SK-N-SH (cell line): ENCODE data around the gene SIX2. TPM values are rescaled to one million over a fixed set of nuclear protein-coding genes. Genes with fewer than 3 reads are reported as not detected.

ENCODE experiments used
- CTCF ChIA-PET: fragments of 300-600, 350-600 bp; formaldehyde crosslinking; extraction: SDS; loops from one replicate; lab custom pipeline; 2021; lab: Yijun Ruan, JAX
- POLR2A ChIA-PET: fragments of 350-600 bp; sonication (Branson Sonifier 250); formaldehyde crosslinking; extraction: SDS; loops from one replicate; lab custom pipeline; 2020; ENCODE audit warnings: antibody characterized with exemption, inconsistent platforms; lab: Yijun Ruan, JAX
- DNase-seq: peaks from one replicate; pipeline ENCODE4 v3.0.0; 2012
- H2AFZ ChIP-seq: fragments of 200-600 bp; sonication (generic); 2 replicates; pipeline ENCODE4 v1.8.1; 2016; ENCODE audit warnings: antibody characterized with exemption, mild to moderate bottlenecking, low read depth
- H3F3A ChIP-seq: fragments of 200-600 bp; sonication (generic); replicated peaks from 2 replicates; pipeline ENCODE3; 2016; ENCODE audit warnings: antibody characterized with exemption, mild to moderate bottlenecking; ENCODE audit not compliant: insufficient read depth
- H3K27ac ChIP-seq, 2 experiments: fragments of 200-500 bp in 1 of 2; fragments of 200-600 bp in 1 of 2; sonication (Bioruptor generic) in 1 of 2; sonication (generic), shearing (Covaris generic) in 1 of 2; 2 replicates each; pipeline versions ENCODE4 v1.5.1 to v1.6.1; 2014 to 2016; ENCODE audit warnings: low read depth in 2 of 2, inconsistent platforms in 1 of 2, low read length in 1 of 2, mild to moderate bottlenecking in 1 of 2, mixed read lengths in 1 of 2
- H3K27me3 ChIP-seq: fragments of 200-600 bp; sonication (generic), shearing (Covaris generic); 2 replicates; pipeline ENCODE4 v1.6.1; 2016; ENCODE audit warnings: mixed run types; ENCODE audit not compliant: insufficient read depth
- H3K36me3 ChIP-seq, 2 experiments: fragments of 200-500 bp in 1 of 2; fragments of 200-600 bp in 1 of 2; sonication (Bioruptor generic) in 1 of 2; sonication (generic) in 1 of 2; replicated peaks in 1 of 2; 2 replicates each; pipeline versions ENCODE3 to v1.5.1; 2014 to 2016; ENCODE audit warnings: low read length in 1 of 2, mild to moderate bottlenecking in 1 of 2; ENCODE audit not compliant: insufficient read depth in 2 of 2, control insufficient read depth in 1 of 2
- H3K4me1 ChIP-seq, 2 experiments: fragments of 200-500 bp in 1 of 2; fragments of 200-600 bp in 1 of 2; sonication (Bioruptor generic) in 1 of 2; sonication (generic), shearing (Covaris generic) in 1 of 2; 2 replicates each; pipeline versions ENCODE4 v1.5.1 to v1.6.1; 2014 to 2016; ENCODE audit warnings: low read depth in 1 of 2, low read length in 1 of 2, mixed run types in 1 of 2; ENCODE audit not compliant: insufficient read depth in 2 of 2, control insufficient read depth in 1 of 2
- H3K4me2 ChIP-seq: fragments of 200-600 bp; sonication (generic), shearing (Covaris generic); 2 replicates; pipeline ENCODE4 v1.6.1; 2017; ENCODE audit warnings: mixed run types
- H3K4me3 ChIP-seq, 2 experiments: fragments of 200-500 bp in 1 of 2; fragments of 200-600 bp in 1 of 2; sonication (Bioruptor generic) in 1 of 2; sonication (generic), shearing (Covaris generic) in 1 of 2; 2 replicates each; pipeline versions ENCODE4 v1.5.1 to v1.8.1; 2014 to 2016; ENCODE audit warnings: low read depth in 2 of 2, inconsistent platforms in 1 of 2, low read length in 1 of 2, mild to moderate bottlenecking in 1 of 2, mixed read lengths in 1 of 2, moderate library complexity in 1 of 2
- H3K79me2 ChIP-seq: fragments of 200-600 bp; sonication (generic); 2 replicates; pipeline ENCODE4 v1.8.1; 2017; ENCODE audit warnings: mild to moderate bottlenecking; ENCODE audit not compliant: insufficient read depth
- H3K9ac ChIP-seq: fragments of 200-600 bp; sonication (generic); 2 replicates; pipeline ENCODE4 v1.6.1; 2017; ENCODE audit warnings: mixed run types
- H3K9me2 ChIP-seq: fragments of 200-600 bp; sonication (generic); 2 replicates; pipeline ENCODE4 v1.6.1; 2017; ENCODE audit warnings: mixed run types
- H3K9me3 ChIP-seq: fragments of 200-600 bp; sonication (generic); 2 replicates; pipeline ENCODE4 v1.6.1; 2017; ENCODE audit warnings: mixed run types, mild to moderate bottlenecking, moderate library complexity
- H4K20me1 ChIP-seq: fragments of 200-600 bp; sonication (generic); 2 replicates; pipeline ENCODE4 v1.6.1; 2017; ENCODE audit warnings: mild to moderate bottlenecking, mixed run types; ENCODE audit not compliant: insufficient read depth
- CTCF ChIP-seq: fragments of 200-600 bp; sonication (generic); IDR thresholded peaks from 2 replicates; pipeline ENCODE4 v1.6.1; 2017; ENCODE audit warnings: antibody characterized with exemption, mild to moderate bottlenecking, moderate library complexity
- ELF1 ChIP-seq: IDR thresholded peaks from 2 replicates; pipeline ENCODE4 v1.4.0; 2012
- EP300 ChIP-seq, 2 experiments: IDR thresholded peaks; 2 replicates each; pipeline versions ENCODE4 v1.4.0 to v1.6.1; 2012; ENCODE audit warnings: borderline replicate concordance in 1 of 2, low read depth in 1 of 2, low read length in 1 of 2
- FOSL2 ChIP-seq: IDR thresholded peaks from 2 replicates; pipeline ENCODE4 v1.4.0; 2012; ENCODE audit warnings: low read depth, mild to moderate bottlenecking, moderate library complexity, borderline replicate concordance
- FOXJ3 ChIP-seq: sonication (generic); formaldehyde crosslinking; IDR thresholded peaks from 2 replicates; pipeline ENCODE4 v1.5.1; 2020; ENCODE audit warnings: mild to moderate bottlenecking, missing genetic modification reagents
- FOXM1 ChIP-seq: IDR thresholded peaks from 2 replicates; pipeline ENCODE4 v1.4.0; 2012; ENCODE audit warnings: low read depth, mild to moderate bottlenecking
- GABPA ChIP-seq: IDR thresholded peaks from 2 replicates; pipeline ENCODE4 v1.4.0; 2012; ENCODE audit warnings: low read depth, mild to moderate bottlenecking
- JUND ChIP-seq: IDR thresholded peaks from 2 replicates; pipeline ENCODE4 v1.4.0; 2012
- MAX ChIP-seq: IDR thresholded peaks from 2 replicates; pipeline ENCODE4 v1.4.0; 2012; ENCODE audit warnings: low read depth
- MEF2A ChIP-seq: IDR thresholded peaks from 2 replicates; pipeline ENCODE4 v1.4.0; 2012; ENCODE audit warnings: low read depth, borderline replicate concordance
- NFIC ChIP-seq: IDR thresholded peaks from 2 replicates; pipeline ENCODE4 v1.4.0; 2012; ENCODE audit warnings: borderline replicate concordance
- POLR2AphosphoS5 ChIP-seq: IDR thresholded peaks from 2 replicates; pipeline ENCODE4 v1.6.1; 2012; ENCODE audit warnings: low read depth, low read length
- RAD21 ChIP-seq: IDR thresholded peaks from 2 replicates; pipeline ENCODE4 v1.6.1; 2012; ENCODE audit warnings: mild to moderate bottlenecking, low read length
- RCOR1 ChIP-seq: fragments of 150-350 bp; IDR thresholded peaks from 2 replicates; pipeline ENCODE4 v1.6.1; 2017; ENCODE audit warnings: antibody characterized with exemption, low read length
- RFX5 ChIP-seq: IDR thresholded peaks from 2 replicates; pipeline ENCODE4 v1.6.1; 2012; ENCODE audit warnings: mild to moderate bottlenecking, improper control_type of control experiment, low read length
- RXRA ChIP-seq: IDR thresholded peaks from 2 replicates; pipeline ENCODE4 v1.4.0; 2012; ENCODE audit warnings: low read depth, mild to moderate bottlenecking, borderline replicate concordance
- SIN3A ChIP-seq: IDR thresholded peaks from 2 replicates; pipeline ENCODE4 v1.6.1; 2012; ENCODE audit warnings: low read depth, mild to moderate bottlenecking, low read length, moderate library complexity, borderline replicate concordance
- SMC3 ChIP-seq: IDR thresholded peaks from 2 replicates; pipeline ENCODE4 v1.6.1; 2012; ENCODE audit warnings: low read depth, low read length, improper control_type of control experiment
- TCF12 ChIP-seq: IDR thresholded peaks from 2 replicates; pipeline ENCODE4 v1.4.0; 2012
- TEAD4 ChIP-seq: IDR thresholded peaks from 2 replicates; pipeline ENCODE4 v1.4.0; 2012; ENCODE audit warnings: mild to moderate bottlenecking, borderline replicate concordance; ENCODE audit not compliant: insufficient read depth
- YY1 ChIP-seq: IDR thresholded peaks from 2 replicates; pipeline ENCODE4 v1.4.0; 2012; ENCODE audit warnings: low read depth, mild to moderate bottlenecking
- WGBS: methylation state at CpG from one replicate; pipeline ENCODE4 v1.1.6; 2017; ENCODE audit warnings: low lambda C conversion rate; 5-methylcytosine and 5-hydroxymethylcytosine counted together
- polyA plus RNA-seq, 3 experiments: library from polyadenylated mRNA; depleted of rRNA; stranded (reverse); fragments of >200 nt; gene quantifications; 2 replicates each; pipeline ENCODE4 v1.2.3, GENCODE V29; 2012
- TF ChIP-seq, protein P1 (sequence below): IDR thresholded peaks from 2 replicates; pipeline ENCODE4; 2012

SIX2 gene
- polyA plus RNA-seq, 1 of the 3 experiments (the other 2 are of a cell fraction): 0.76 TPM

DNA sequence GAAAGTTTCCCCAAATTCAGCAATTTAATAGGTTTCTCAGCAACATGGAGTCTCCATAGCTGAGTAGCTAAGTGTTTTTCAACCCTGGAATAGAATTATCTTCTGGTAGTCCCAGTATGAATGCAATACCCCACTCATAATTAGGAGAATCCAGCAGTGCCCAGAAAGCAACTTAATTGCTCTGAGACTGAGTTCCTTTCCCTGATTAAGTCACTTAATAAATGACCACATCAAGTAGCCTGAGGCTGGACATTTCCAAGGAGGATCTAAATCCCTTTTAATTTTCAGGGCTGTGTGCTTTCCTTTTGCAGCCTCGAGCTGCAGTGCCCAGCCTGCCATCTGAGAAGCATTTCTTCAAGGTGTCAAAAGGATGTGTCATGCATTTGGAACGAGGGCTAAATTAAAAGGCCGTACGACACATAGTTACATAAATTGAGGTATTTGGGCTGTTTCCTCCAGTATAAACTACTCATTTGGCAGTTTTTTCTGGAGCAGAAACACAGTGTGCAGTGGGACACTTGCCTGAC is 17.7 kb upstream of the SIX2 start:
- Histone ChIP-seq H3K9ac (no peak overlapping the region), H3K79me2 (no peaks in the 10 kb centered on the region), H3F3A (no peaks in the 10 kb centered on the region), H3K27ac (no peak overlapping the region), H3K4me2 (no peak overlapping the region), H3K9me2 (no peaks in the 10 kb centered on the region), H4K20me1 (no peaks in the 10 kb centered on the region), H3K4me1 (no peaks in the 10 kb centered on the region; a peak in 1 of 4 replicates), H3K4me3 (no peak overlapping the region), H3K36me3 (no peaks in the 10 kb centered on the region), H2AFZ (no peak overlapping the region), H3K27me3 (no peaks in the 10 kb centered on the region), H3K9me3 (no peaks in the 10 kb centered on the region)
- ChIA-PET POLR2A (no interaction called here), CTCF (interaction anchor here (1.4 to 12.5 kb wide), 2 partner anchors 16 to 467 kb away, joined by 4 to 112 read pairs; partner anchors contain the start of gene SIX2)
- no peak for DNase-seq
- WGBS: 73% methylated on average over 4 of the region's 4 CpGs
- no peak for TF ChIP-seq FOSL2

DNA sequence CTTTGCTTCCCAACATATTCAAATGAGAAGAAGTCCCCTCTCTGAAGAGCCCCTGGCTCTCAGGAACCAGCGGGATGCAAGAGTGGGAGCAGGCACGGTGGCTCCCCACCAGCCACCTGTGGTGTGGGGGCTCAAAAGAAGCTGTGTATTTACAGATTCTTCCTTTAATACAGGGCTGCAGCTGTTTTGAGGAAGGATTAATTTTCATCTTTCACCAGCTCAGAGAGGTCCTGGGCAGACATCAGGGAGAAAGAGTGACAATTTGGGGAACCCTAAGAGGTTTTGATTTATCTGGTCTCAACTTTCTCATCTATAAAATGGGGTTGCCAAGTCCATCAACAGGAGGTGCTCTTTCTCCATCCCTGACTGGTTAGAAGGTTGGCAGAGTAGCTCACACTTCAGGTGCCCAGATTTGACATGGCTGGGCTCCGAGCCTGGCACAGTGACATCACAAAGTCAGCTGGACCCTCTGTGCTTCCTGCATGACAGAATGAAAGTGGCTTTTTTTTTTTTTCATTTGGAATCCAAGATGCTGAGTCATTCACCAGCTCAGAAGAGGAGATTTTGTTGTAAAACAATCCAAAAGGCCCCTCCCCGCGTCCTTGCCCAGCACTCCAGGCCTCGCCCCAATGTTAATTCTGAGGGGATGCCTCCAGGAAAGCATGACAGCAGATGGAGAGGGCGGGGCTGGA is 15.5 kb upstream of the SIX2 start:
- no peaks in the 10 kb centered on the region for H3K27me3 ChIP-seq
- no peaks in the 10 kb centered on the region for H3K9me2 ChIP-seq
- H3K79me2 ChIP-seq: no peaks in the 10 kb centered on the region
- H2AFZ ChIP-seq: peak overlapping the region; percentile 4; the same call in 1 of the 2 replicates
- 71% methylated on average over 7 of the region's 7 CpGs for WGBS
- H3K9ac ChIP-seq: no peak overlapping the region
- no peaks in the 10 kb centered on the region for H3K36me3 ChIP-seq
- H3K9me3 ChIP-seq: no peaks in the 10 kb centered on the region
- H3K4me3 ChIP-seq: no peak overlapping the region
- no peak overlapping the region for H3K27ac ChIP-seq
- H3F3A ChIP-seq: no peaks in the 10 kb centered on the region
- no peaks in the 10 kb centered on the region for H4K20me1 ChIP-seq
- H3K4me2 ChIP-seq: no peak overlapping the region
- TF ChIP-seq SMC3: peak; percentile 43
- TF ChIP-seq RCOR1: no peak
- TF ChIP-seq RFX5: no peak
- peak; percentile 81 for TF ChIP-seq TEAD4
- TF ChIP-seq FOSL2: peak; percentile 89
- TF ChIP-seq ELF1: peak; percentile 58; the same call in 1 of the 2 replicates
- no peak for TF ChIP-seq FOXM1
- TF ChIP-seq POLR2AphosphoS5: no peak
- peak; percentile 50; the same call in 1 of the 2 replicates for TF ChIP-seq SIN3A
- peak; percentile 80 for TF ChIP-seq NFIC
- TF ChIP-seq, protein P1, sequence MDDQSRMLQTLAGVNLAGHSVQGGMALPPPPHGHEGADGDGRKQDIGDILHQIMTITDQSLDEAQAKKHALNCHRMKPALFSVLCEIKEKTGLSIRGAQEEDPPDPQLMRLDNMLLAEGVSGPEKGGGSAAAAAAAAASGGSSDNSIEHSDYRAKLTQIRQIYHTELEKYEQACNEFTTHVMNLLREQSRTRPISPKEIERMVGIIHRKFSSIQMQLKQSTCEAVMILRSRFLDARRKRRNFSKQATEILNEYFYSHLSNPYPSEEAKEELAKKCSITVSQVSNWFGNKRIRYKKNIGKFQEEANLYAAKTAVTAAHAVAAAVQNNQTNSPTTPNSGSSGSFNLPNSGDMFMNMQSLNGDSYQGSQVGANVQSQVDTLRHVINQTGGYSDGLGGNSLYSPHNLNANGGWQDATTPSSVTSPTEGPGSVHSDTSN: peak; percentile 86
- TF ChIP-seq RXRA: peak; percentile 52; the same call in 1 of the 2 replicates
- peak in 1 of 2 experiments; percentile 82; a peak in 2 of 4 replicates for TF ChIP-seq EP300 (IDR thresholded peaks at IDR 0.05; ENCODE audit: borderline replicate concordance in 1 of 2, low read depth in 1 of 2, low read length in 1 of 2)
- TF ChIP-seq FOXJ3: no peak
- 0 out of 2 replicates have a peak, but pooled peaks have one; percentile 56 for TF ChIP-seq YY1
- peak; percentile 81 for TF ChIP-seq TCF12
- TF ChIP-seq MAX: peak; percentile 67; the same call in 1 of the 2 replicates
- peak; percentile 67 for TF ChIP-seq CTCF
- no peak for TF ChIP-seq MEF2A
- peak; percentile 52 for TF ChIP-seq RAD21
- TF ChIP-seq JUND: peak; percentile 89; the same call in 1 of the 2 replicates
- TF ChIP-seq GABPA: 0 out of 2 replicates have a peak, but pooled peaks have one; percentile 18
- POLR2A ChIA-PET: no interaction called here
- CTCF ChIA-PET: interaction anchor here (0.8 to 12.5 kb wide), 6 partner anchors 14 to 469 kb away, joined by 3 to 112 read pairs (median 7); partner anchors contain the start of gene SIX2
- DNase-seq: no peak
- H3K4me1 ChIP-seq: no peaks in the 10 kb centered on the region; a peak in 1 of 4 replicates
